Measurements from ENCODE around the gene NAT8L.

The NAT8L gene

DNA sequence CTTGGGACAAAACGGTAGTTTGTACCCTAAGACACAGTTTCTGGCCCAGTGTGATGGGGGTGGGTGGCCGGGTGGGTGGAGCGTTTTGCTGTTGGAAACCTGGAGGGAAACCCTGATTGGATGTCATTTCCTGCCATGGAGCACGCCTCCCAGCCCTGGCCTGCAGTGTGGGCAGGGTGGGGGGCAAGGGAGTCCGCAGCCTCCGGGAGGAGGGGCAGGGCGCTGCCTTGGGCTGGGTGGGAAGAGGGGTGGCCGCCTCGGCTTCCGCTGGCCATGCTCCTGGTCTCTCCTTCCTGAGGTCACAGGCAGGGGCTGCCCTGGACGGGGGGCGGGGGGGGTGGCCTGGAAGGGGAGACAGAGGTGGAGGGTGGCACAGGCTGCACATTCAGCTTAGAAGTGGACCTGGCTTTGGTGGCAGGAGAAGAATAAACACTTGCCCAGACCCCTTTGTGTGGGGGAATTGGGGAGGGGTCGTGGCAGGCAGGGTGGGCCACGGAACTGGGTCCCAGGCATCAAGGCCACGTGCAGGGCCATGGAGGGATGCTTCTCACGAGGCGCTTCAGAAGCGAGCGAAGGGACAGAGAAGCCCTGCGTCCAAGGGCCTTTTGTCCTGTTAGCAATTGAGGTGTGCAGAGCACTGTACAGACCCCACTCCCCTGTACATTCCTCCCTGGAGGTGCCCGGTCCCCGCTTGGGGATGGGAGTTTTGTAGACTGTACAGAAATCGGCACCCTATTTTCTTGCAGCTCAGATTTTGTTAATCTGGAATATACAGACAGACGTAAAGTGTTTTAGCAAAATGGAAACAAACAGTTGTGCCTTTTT is 6.2 kb downstream of the NAT8L start:
- no peaks in the 10 kb centered on the region for H3F3A ChIP-seq (ENCODE audit: insufficient read depth, low read length)
- TF ChIP-seq, protein P1, sequence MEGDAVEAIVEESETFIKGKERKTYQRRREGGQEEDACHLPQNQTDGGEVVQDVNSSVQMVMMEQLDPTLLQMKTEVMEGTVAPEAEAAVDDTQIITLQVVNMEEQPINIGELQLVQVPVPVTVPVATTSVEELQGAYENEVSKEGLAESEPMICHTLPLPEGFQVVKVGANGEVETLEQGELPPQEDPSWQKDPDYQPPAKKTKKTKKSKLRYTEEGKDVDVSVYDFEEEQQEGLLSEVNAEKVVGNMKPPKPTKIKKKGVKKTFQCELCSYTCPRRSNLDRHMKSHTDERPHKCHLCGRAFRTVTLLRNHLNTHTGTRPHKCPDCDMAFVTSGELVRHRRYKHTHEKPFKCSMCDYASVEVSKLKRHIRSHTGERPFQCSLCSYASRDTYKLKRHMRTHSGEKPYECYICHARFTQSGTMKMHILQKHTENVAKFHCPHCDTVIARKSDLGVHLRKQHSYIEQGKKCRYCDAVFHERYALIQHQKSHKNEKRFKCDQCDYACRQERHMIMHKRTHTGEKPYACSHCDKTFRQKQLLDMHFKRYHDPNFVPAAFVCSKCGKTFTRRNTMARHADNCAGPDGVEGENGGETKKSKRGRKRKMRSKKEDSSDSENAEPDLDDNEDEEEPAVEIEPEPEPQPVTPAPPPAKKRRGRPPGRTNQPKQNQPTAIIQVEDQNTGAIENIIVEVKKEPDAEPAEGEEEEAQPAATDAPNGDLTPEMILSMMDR (IDR thresholded peaks at IDR 0.05; ENCODE audit: low read length): no peak
- H3K9me2 ChIP-seq (ENCODE audit: low read depth, low read length): no peaks in the 10 kb centered on the region
- H3K9ac ChIP-seq (ENCODE audit: low read length): no peak overlapping the region
- H4K20me1 ChIP-seq (ENCODE audit: insufficient read depth, low read length): no peaks in the 10 kb centered on the region
- H3K4me2 ChIP-seq (ENCODE audit: low read length): no peak overlapping the region
- H2AFZ ChIP-seq (ENCODE audit: low read length): no peak overlapping the region
- no peaks in the 10 kb centered on the region for H3K79me2 ChIP-seq (ENCODE audit: insufficient read depth, low read length)
- H3K4me3 ChIP-seq (ENCODE audit: low read depth, low read length, poor library complexity, severe bottlenecking): no peak overlapping the region
- no peaks in the 10 kb centered on the region for H3K9me3 ChIP-seq (ENCODE audit: low read length)
- H3K27ac ChIP-seq (ENCODE audit: low read depth, low read length, poor library complexity, severe bottlenecking): no peak overlapping the region
- no peaks in the 10 kb centered on the region for H3K4me1 ChIP-seq (ENCODE audit: insufficient read depth, low read length, severe bottlenecking)
- no peaks in the 10 kb centered on the region for H3K36me3 ChIP-seq (ENCODE audit: insufficient read depth, low read length)
- no peaks in the 10 kb centered on the region for H3K27me3 ChIP-seq (ENCODE audit: insufficient read depth, low read length)

DNA sequence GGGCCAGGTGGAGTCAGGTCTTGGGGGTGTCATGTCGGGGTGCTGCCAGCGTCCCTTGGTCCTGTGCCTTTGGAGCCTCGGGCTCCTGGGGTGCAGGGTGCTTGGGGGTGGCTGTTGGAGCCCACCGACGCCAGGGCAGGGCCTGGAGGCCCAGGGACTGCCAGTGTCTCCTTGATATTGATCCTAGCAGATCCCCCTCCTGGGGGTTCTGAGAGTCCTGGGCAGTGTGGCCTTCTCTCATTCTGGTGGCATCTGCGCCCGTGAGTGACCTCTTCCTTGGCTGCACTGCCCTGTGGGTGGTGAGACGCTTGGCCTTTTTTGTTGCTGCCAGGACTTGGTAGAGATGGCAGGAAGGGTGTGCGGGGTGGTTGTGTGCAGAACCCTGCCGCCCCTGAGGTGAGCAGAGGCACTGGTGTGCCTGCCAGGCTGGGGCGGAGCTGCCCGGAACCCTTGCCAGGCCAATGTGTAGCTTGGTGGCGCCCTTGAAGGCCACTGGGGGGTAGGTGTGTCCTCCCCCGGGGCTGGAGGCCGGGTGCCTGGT is 7.0 kb downstream of the NAT8L start:
- H3K4me3 ChIP-seq (ENCODE audit: low read depth, low read length, poor library complexity, severe bottlenecking): no peak overlapping the region
- H3K27ac ChIP-seq (ENCODE audit: low read depth, low read length, poor library complexity, severe bottlenecking): no peak overlapping the region
- no peaks in the 10 kb centered on the region for H3K9me2 ChIP-seq (ENCODE audit: low read depth, low read length)
- no peaks in the 10 kb centered on the region for H3F3A ChIP-seq (ENCODE audit: insufficient read depth, low read length)
- no peak overlapping the region for H2AFZ ChIP-seq (ENCODE audit: low read length)
- no peaks in the 10 kb centered on the region for H4K20me1 ChIP-seq (ENCODE audit: insufficient read depth, low read length)
- no peak overlapping the region for H3K4me2 ChIP-seq (ENCODE audit: low read length)
- no peaks in the 10 kb centered on the region for H3K4me1 ChIP-seq (ENCODE audit: insufficient read depth, low read length, severe bottlenecking)
- no peaks in the 10 kb centered on the region for H3K36me3 ChIP-seq (ENCODE audit: insufficient read depth, low read length)
- H3K79me2 ChIP-seq (ENCODE audit: insufficient read depth, low read length): no peaks in the 10 kb centered on the region
- H3K9ac ChIP-seq (ENCODE audit: low read length): no peak overlapping the region
- H3K9me3 ChIP-seq (ENCODE audit: low read length): no peaks in the 10 kb centered on the region
- no peak for TF ChIP-seq EZH2 (IDR thresholded peaks at IDR 0.05; ENCODE audit: borderline replicate concordance, low read length)
- TF ChIP-seq, protein P1 (IDR thresholded peaks at IDR 0.05; ENCODE audit: low read length): no peak
- no peaks in the 10 kb centered on the region for H3K27me3 ChIP-seq (ENCODE audit: insufficient read depth, low read length)

DNA sequence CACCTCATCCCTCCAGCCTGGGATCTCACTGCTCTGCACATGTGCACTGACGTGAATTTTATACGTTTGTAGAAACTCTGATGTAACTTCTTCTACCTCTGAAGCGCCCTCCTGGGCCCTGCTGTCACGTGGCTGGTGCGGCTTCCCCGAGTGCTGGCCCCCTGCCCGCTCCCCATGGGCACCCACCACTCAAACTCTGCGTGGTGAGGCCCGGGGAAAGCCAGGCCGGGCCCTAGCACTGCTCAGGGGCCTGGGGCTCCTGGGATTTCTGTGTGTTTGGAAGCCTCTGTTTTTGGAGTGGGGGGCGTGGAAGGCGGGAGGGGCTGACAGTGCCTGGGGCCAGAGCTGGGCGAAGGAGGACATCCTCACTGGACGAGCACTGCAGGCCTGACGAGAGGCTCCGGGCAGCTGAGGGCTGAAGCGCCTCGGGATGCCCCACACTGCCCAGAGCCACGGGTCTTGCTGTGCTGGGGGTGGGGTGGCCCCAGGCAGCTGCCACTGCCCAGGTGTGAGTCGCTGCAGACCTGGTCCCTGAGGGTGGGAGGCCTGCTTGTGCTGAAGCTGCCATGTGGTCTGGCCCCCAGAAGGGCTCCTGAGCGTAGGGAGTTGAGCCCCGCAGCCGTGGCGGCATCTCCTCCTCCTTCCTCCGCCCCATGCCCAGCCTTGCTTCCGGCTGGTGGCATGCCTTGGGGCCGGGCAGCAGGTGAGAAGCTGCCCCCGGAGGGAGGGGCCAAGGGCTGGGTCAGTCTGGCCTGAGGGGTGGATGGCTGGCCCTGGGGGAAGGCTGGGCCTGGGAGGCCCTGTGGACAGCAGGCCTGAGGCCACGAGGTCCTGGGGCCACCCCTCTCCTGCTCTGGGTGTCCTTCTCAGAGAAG is 7.7 kb downstream of the NAT8L start:
- no peak overlapping the region for H2AFZ ChIP-seq (ENCODE audit: low read length)
- H3K4me1 ChIP-seq (ENCODE audit: insufficient read depth, low read length, severe bottlenecking): no peaks in the 10 kb centered on the region
- H3F3A ChIP-seq (ENCODE audit: insufficient read depth, low read length): no peaks in the 10 kb centered on the region
- no peak for TF ChIP-seq EZH2 (IDR thresholded peaks at IDR 0.05; ENCODE audit: borderline replicate concordance, low read length)
- TF ChIP-seq, protein P1 (IDR thresholded peaks at IDR 0.05; ENCODE audit: low read length): no peak
- no peaks in the 10 kb centered on the region for H3K79me2 ChIP-seq (ENCODE audit: insufficient read depth, low read length)
- no peaks in the 10 kb centered on the region for H3K9me3 ChIP-seq (ENCODE audit: low read length)
- no peak overlapping the region for H3K4me3 ChIP-seq (ENCODE audit: low read depth, low read length, poor library complexity, severe bottlenecking)
- no peaks in the 10 kb centered on the region for H3K27me3 ChIP-seq (ENCODE audit: insufficient read depth, low read length)
- H3K27ac ChIP-seq (ENCODE audit: low read depth, low read length, poor library complexity, severe bottlenecking): no peak overlapping the region
- H4K20me1 ChIP-seq (ENCODE audit: insufficient read depth, low read length): no peaks in the 10 kb centered on the region
- no peak overlapping the region for H3K9ac ChIP-seq (ENCODE audit: low read length)
- no peaks in the 10 kb centered on the region for H3K36me3 ChIP-seq (ENCODE audit: insufficient read depth, low read length)
- H3K9me2 ChIP-seq (ENCODE audit: low read depth, low read length): no peaks in the 10 kb centered on the region
- H3K4me2 ChIP-seq (ENCODE audit: low read length): no peak overlapping the region

All from OCI-LY1 (cell line).